Hepatocyte (in vitro differentiated cells): ENCODE data around the gene OR5A2.

Experiments
- CTCF ChIP-seq: fragments of 200-600 bp; sonication (generic); IDR thresholded peaks from 2 replicates; pipeline ENCODE4 v1.5.1; 2016; ENCODE audit warnings: antibody characterized with exemption, mild to moderate bottlenecking; ENCODE audit not compliant: poor library complexity
- EZH2 ChIP-seq: fragments of 200-600 bp; sonication (generic); IDR thresholded peaks from 2 replicates; pipeline ENCODE4 v1.6.1; 2016; ENCODE audit warnings: antibody characterized with exemption, mild to moderate bottlenecking, borderline replicate concordance

GRCh38 chr11:59473015-59473414 lies 46.8 kb upstream of the OR5A2 start, which contains the start of gene OR4D10:
- TF ChIP-seq EZH2 (no peak), CTCF (no peak)
